Activated T-cell treated with anti-CD3 and anti-CD28 coated beads, Interleukin-2, amount 50 U/mL, for 72 hours (primary cell): ENCODE results near the gene LRIT3. TPM values are rescaled to one million over a fixed set of nuclear protein-coding genes. Genes with fewer than 3 reads are reported as not detected.
"Not testable (repeated sequence)": the region's sequence is repeated elsewhere in the genome, so short reads cannot be mapped to it uniquely, and the experiment has no call there.

Source experiments
- ATAC-seq, 2 donors: fragments of 150-1000 bp; cut with Tn5 transposase; replicated peaks in 1 of 2; 2 replicates each; pipeline ENCODE4 v1.10.0; 2021; ENCODE audit warnings: moderate library complexity in 2 of 2, mild to moderate bottlenecking in 1 of 2
- DNase-seq, 2 donors: peaks; one replicate each; pipeline ENCODE4 v3.0.0; 2021 to 2022; ENCODE audit warnings: mixed read lengths in 1 of 2
- H3K27ac Mint-ChIP-seq: one replicate; pipeline ENCODE4 v1.8.0; 2022; ENCODE audit warnings: mild to moderate bottlenecking, moderate library complexity, mixed read lengths
- H3K27me3 Mint-ChIP-seq: one replicate; pipeline ENCODE4 v1.8.0; 2022; ENCODE audit warnings: low read depth, mixed read lengths
- H3K36me3 Mint-ChIP-seq, 2 donors: one replicate each; pipeline ENCODE4 v1.8.0; 2022; ENCODE audit warnings: mixed read lengths in 2 of 2, mild to moderate bottlenecking in 1 of 2; ENCODE audit not compliant: insufficient read depth in 2 of 2
- H3K4me1 Mint-ChIP-seq: one replicate; pipeline ENCODE4 v1.8.0; 2022; ENCODE audit warnings: low read depth, mixed read lengths
- H3K4me3 Mint-ChIP-seq, 2 donors: one replicate each; pipeline ENCODE4 v1.8.0; 2022; ENCODE audit warnings: mild to moderate bottlenecking in 2 of 2, mixed read lengths in 2 of 2, moderate library complexity in 2 of 2
- H3K9me3 Mint-ChIP-seq, 2 donors: one replicate each; pipeline ENCODE4 v1.8.0; 2022; ENCODE audit warnings: mixed read lengths in 2 of 2
- total RNA-seq, 2 donors: library from RNA; stranded (reverse); gene quantifications; one replicate each; pipeline ENCODE4 v1.2.3, GENCODE V29; 2022

LRIT3 gene
- total RNA-seq, 2 donors from 2014 or later: 0.09 to 0.46 TPM

DNA sequence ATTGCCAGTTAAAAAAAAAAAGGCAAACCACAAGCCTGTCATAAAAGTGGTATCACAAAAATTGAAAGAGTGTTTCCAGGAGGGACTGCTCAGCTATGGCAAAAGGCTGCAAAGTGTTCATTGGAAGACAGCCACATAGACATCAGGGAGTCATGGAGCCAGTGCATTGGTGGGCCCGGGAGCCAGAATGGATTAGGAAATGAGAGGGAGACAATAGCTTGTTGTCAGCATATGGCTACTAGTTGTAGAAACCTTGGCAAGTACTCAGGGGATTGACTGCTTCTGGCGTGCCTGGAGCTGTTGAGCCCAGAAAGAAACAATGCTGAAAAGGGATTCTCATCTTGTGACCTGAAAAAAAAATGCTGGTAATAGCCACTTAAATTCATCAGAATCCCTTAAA is 27.3 kb upstream of the LRIT3 start:
- Mint-ChIP-seq H3K27ac (peak overlapping the region; percentile 54), H3K4me1 (peaks cover 57% of the 10 kb centered on the region), H3K4me3 (peak overlapping the region; percentile 10 to 49), H3K27me3 (no peaks in the 10 kb centered on the region), H3K9me3 (no peaks in the 10 kb centered on the region), H3K36me3 (peaks cover 22 to 42% of the 10 kb centered on the region in 2 donors)
- ATAC-seq: no peak
- no peak for DNase-seq

DNA sequence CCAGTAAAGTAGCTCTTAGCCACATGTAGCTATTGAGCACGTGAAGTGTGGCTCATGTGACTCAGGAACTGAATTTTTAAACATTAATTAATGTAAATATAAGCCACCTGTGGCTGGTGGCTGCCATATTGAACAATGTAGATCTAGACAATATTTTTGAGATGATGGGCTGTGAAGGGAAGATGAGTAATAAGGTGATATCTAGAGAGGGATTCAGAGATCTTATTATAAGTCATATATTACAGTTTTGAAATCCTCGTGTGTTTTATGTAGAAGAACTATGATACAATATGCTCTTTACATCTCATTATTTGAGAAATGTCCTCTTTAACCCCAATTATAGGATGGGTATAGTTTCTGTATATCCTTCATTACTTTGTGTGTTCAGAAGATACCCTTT is 26.7 kb upstream of the LRIT3 start:
- no peaks in the 10 kb centered on the region for H3K9me3 Mint-ChIP-seq
- H3K27ac Mint-ChIP-seq: peak overlapping the region; percentile 29
- H3K36me3 Mint-ChIP-seq: peaks cover 18 to 40% of the 10 kb centered on the region in 2 donors
- H3K4me3 Mint-ChIP-seq: peak overlapping the region; percentile 37 to 51
- peaks cover 56% of the 10 kb centered on the region for H3K4me1 Mint-ChIP-seq
- DNase-seq (no peak), ATAC-seq (peak; percentile 69 to 82)
- no peaks in the 10 kb centered on the region for H3K27me3 Mint-ChIP-seq

DNA sequence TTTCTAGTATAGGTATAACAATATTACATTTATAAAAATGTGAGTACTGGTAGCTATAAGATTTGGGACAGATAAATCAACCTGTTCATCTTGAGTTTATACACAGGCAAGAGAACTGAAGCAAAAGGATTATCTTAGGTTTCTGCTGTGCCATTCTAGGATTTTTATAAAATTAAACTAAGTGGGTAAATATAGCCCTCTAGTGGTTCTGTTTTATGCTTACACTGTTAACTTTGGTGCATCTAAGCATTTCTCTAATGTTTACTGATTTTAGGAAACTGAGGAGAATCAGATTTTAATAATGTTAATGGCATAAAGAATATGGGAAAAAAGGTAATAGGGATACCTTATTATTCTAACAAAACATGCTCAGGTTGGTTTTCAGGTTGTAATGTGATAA is 21.2 kb upstream of the LRIT3 start:
- ATAC-seq (no peak), DNase-seq (no peak)
- Mint-ChIP-seq H3K4me1 (peaks cover under 1% of the 10 kb centered on the region), H3K9me3 (no peaks in the 10 kb centered on the region), H3K27me3 (no peaks in the 10 kb centered on the region), H3K27ac (no peak overlapping the region), H3K36me3 (peaks cover 2 to 8% of the 10 kb centered on the region in 2 donors), H3K4me3 (no peak overlapping the region)

DNA sequence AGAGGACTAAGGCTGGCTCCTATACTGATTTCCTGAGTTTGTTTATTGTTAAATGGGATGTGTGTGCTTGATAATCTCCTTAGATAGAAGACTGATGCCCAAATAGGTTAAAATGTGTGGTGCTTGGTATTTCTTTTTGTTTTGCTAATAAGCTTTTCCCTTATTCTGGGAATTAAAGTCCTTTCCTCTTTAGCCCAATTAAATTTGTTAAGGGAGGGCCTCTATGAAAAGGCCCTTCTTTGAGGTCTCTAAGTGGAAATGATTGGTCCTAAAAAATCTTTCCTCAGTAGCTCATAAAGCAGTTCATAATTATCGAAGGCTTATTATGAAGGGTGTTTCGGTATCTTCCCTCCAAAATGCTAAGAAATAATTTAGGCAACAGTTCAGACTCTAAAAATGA is 20.2 kb upstream of the LRIT3 start, which contains the start of gene RRH:
RRH (plus strand) TSS at position 301 of the 400 bp plus-strand sequence; CDS start at position 357, 56 bp downstream.
- no peak for ATAC-seq
- Mint-ChIP-seq H3K9me3 (no peaks in the 10 kb centered on the region), H3K27me3 (no peaks in the 10 kb centered on the region), H3K4me3 (no peak within 1 kb of the TSS), H3K27ac (peak within 1 kb of the TSS; percentile 20), H3K4me1 (no peaks in the 10 kb centered on the region), H3K36me3 (peaks cover 2 to 6% of the 10 kb centered on the region in 2 donors)
- DNase-seq: no peak

DNA sequence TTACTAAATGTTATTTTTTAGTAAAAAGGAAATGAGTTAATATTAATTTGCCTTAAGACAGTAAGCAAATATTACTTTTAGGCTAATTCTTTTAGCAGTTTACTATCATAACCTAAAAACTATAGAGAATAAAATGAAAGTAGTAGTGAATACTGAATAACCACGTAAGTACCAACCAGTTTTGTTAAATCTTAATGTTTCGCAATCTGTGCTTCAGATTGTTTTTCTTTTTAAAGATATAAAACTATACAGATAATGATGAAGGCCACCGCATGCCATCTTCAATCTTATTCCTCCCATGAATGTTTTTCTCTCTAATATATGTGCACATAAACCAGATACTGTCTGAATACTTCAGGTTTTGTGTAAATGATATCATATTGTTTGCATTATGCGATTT is 14.2 kb upstream of the LRIT3 start:
- Mint-ChIP-seq H3K27ac (no peak overlapping the region), H3K4me3 (no peak overlapping the region), H3K4me1 (no peaks in the 10 kb centered on the region), H3K27me3 (no peaks in the 10 kb centered on the region), H3K36me3 (peaks cover 0 to 7% of the 10 kb centered on the region in 2 donors), H3K9me3 (no peaks in the 10 kb centered on the region)
- DNase-seq (no peak), ATAC-seq (no peak)

DNA sequence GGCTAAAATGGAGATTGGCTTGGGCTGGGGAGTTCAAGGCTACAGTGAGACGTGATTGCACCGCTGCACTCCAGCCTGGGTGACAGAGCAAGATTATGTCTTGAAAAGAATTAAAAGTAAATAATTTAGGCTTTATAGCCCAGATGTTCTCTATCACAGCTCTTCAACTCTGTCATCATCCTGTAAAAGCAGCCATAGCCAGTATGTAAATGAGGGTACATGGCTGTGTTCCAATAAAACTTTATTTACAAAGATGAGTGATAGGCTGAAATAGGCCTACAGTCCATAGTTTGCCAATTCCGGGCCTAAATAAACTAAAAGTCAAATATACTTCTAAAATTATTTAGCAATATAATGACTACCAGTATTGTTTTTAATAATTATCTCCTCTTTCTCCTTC is 10.9 kb upstream of the LRIT3 start:
- Mint-ChIP-seq H3K36me3 (peaks cover 0 to 7% of the 10 kb centered on the region in 2 donors), H3K27ac (no peak overlapping the region), H3K4me1 (no peaks in the 10 kb centered on the region), H3K9me3 (no peaks in the 10 kb centered on the region), H3K4me3 (no peak overlapping the region), H3K27me3 (no peaks in the 10 kb centered on the region)
- ATAC-seq (no peak), DNase-seq (no peak)

DNA sequence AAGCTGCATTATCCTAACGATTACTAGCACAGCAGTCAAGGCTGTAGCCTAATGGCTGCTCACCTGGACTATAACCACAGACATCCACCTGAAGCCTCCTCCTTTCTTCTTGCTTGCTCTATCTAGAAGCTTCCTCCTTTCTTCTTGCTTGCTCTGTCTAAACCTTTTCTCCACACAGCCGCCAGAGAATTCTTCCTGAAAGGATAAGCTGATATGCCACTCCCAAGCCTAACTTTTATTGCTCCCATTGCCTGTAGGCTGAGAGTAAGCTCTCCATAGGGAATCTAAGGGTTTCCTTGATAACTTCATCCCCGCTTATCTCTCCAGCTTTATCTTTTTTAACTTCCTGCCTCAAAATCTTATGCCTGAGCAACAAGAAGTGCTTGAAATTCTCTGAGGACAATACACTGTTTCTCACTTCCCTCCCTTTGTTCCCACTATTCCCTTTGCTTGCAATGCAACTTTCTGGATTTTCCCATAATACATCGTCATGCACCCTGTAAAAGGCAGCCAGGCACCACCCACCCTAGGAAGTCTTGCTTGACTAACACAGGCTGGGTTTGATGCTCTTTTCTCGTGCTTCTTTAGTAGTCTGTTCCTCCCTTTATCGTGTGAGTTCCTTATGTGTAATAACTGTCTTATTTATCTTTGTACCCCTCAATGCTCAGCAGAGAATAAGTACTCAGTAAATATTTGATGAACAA is 1.4 kb upstream of the LRIT3 start:
- ATAC-seq (no peak), DNase-seq (no peak)
- Mint-ChIP-seq H3K9me3 (no peaks in the 10 kb centered on the region), H3K27me3 (no peaks in the 10 kb centered on the region), H3K27ac (no peak overlapping the region), H3K4me3 (no peak overlapping the region), H3K4me1 (no peaks in the 10 kb centered on the region), H3K36me3 (no peaks in the 10 kb centered on the region)

DNA sequence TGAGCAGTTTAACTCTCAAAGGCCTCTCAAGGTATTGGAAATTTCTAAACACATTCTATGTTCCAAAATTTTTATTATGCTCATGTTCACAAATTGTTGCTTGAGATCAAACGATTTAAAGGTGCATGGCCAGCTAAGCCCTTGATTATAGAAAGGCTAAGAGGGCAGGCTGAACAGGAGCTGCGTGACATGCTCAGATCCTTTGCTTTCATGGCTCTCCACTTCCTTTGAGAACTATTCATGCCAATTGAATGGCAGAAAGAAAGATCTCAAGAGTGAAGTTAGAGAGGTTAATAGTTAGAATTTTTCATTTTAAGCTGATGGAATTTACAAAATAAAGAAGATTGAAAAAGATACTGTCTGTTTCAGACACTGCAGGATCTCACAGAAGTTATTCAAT is 594 bp downstream of the LRIT3 start:
- Mint-ChIP-seq H3K4me1 (no peaks in the 10 kb centered on the region), H3K4me3 (no peak overlapping the region), H3K36me3 (peaks cover 0 to 3% of the 10 kb centered on the region in 2 donors), H3K27me3 (no peaks in the 10 kb centered on the region), H3K27ac (no peak overlapping the region), H3K9me3 (peaks cover 2 to 3% of the 10 kb centered on the region in 2 donors)
- no peak for DNase-seq
- no peak for ATAC-seq

DNA sequence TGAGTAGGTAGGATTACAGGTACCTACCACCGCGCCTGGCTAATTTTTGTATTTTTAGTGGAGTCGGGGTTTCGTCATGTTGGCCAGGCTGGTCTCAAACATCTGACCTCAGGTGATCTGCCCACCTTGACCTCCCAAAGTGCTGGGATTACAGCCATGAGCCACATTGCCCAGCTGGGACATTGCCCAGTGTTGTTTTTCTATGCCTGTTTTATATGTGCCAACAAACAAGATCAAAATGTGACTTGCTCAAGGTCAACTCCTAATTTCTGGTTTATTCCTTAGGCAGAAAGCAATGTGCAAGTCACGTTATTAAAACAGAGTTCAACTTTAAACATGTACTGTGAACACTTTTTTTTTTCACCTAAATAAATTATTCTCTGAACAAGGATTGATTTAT is 2.7 kb downstream of the LRIT3 start:
- ATAC-seq (no peak), DNase-seq (no peak)
- Mint-ChIP-seq H3K27ac (no peak overlapping the region), H3K4me1 (no peaks in the 10 kb centered on the region), H3K36me3 (peaks cover under 1 to 3% of the 10 kb centered on the region in 2 donors), H3K4me3 (no peak overlapping the region), H3K27me3 (no peaks in the 10 kb centered on the region), H3K9me3 (peaks cover 3% of the 10 kb centered on the region in 2 donors)

DNA sequence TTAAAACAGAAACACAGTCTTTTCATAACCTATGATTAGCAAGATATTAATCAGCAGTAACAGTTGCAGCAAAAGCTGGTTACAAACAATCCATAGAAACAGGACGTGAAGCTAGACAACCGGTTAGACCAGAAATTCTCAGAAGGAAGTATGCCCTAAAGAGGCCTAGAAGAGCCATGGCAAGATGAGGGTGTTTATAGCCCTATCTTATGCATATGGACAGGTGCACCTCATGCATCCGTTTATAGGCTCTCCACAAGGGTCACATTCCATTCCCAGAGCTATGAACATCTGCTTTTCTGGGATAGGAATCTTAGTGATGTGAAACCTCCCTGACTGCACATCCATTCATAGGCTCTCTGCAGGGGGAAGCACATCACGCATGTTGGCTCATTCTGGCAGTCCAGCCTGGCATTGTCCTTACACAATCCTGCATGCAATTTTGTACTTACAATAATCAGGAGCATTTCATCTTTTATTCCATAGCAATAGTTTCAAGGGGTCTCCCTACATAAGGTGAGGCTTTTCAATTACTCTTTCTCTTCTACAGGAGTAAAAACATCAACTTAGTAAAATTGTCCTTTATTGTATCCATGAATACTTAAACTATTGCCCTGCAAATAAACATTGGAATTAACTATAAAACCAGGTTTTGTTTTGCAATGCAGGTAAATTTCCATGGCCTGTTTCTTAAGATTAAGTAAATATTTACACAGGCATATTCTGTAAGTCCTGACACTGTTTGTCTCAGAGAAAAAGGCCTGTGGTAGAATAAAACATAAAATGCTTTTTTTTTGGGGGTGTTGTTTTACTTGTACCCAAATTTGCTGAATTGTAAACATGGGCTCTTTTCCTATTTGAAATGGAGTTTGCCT is 11.8 kb downstream of the LRIT3 start:
- ATAC-seq, DNase-seq, H3K27ac Mint-ChIP-seq, H3K27me3 Mint-ChIP-seq, H3K4me1 Mint-ChIP-seq, H3K36me3 Mint-ChIP-seq, H3K4me3 Mint-ChIP-seq: not testable (repeated sequence)
- H3K9me3 Mint-ChIP-seq: peaks cover 4 to 15% of the 10 kb centered on the region in 2 donors

DNA sequence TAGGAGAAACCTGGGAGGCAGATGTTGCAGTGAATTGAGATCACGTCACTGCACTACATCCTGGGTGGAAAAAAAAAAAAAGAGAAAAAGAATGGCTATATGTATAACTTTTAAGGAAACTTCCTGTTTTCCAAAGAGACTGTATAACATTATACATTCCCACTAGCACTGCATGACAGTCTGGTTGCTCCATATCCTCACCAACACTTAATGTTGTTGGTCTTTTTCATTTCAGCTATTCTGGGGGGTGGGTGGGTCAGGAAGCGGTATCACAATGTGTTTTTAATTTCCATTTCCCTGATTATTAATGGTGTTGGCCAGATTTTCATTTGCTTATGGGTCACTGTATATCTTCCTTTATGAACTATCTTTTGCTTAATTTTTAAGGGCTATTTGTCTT is 13.4 kb downstream of the LRIT3 start:
- no peak for ATAC-seq
- H3K27me3 Mint-ChIP-seq: no peaks in the 10 kb centered on the region
- peaks cover under 1 to 3% of the 10 kb centered on the region in 2 donors for H3K36me3 Mint-ChIP-seq
- peaks cover 2 to 13% of the 10 kb centered on the region in 2 donors for H3K9me3 Mint-ChIP-seq
- H3K4me1 Mint-ChIP-seq: no peaks in the 10 kb centered on the region
- DNase-seq: no peak
- H3K4me3 Mint-ChIP-seq: no peak overlapping the region
- no peak overlapping the region for H3K27ac Mint-ChIP-seq

DNA sequence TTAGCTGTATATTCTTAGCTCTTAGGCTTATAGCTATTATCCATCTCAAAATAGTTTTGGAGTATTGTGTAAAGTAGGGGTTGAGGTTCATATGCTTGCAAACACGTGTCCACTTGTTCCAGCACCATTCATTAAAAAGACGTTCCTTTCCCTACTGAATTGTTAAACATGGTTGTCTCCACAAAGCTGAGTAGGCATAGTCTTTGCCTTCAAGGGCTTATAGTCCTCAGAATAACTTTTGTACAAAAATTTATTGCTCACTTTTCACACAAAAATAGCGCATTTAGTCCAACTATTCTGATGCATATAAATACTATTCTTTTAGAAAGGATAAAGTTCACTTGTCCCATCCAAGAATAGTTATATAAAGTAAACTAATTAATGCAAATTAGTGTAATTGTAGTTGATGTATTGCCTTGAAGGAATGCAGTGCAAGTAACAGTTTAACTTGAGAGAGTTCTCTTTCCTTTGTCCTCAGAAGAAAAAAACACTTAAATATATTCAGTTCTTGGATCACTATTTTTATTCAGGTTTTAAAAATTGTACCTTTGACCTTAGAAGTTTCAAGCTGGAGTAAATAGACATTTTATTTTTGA is 14.1 kb downstream of the LRIT3 start:
- H3K27me3 Mint-ChIP-seq: no peaks in the 10 kb centered on the region
- DNase-seq: no peak
- no peak for ATAC-seq
- no peaks in the 10 kb centered on the region for H3K4me1 Mint-ChIP-seq
- peaks cover 0 to 3% of the 10 kb centered on the region in 2 donors for H3K36me3 Mint-ChIP-seq
- H3K4me3 Mint-ChIP-seq: no peak overlapping the region
- H3K9me3 Mint-ChIP-seq: peaks cover 2 to 13% of the 10 kb centered on the region in 2 donors
- no peak overlapping the region for H3K27ac Mint-ChIP-seq

DNA sequence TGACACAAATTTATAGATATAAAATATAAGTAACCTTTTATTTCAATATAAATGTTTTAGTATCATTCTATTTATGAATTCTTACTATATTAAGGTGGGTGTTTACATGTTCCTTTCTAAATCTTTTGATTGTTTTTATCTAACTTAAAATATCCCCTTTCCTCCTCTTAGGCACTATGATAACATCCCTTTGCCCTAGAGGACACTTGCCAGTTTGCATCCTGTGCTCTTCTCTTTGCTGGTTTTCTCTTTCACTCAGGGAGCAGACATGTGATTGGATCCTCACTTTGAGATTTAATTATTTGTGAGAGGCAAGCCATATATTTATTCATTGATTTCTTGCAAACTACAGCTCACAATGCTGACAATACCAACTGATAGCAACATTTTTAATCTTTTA is 16.2 kb downstream of the LRIT3 start:
- H3K27me3 Mint-ChIP-seq: no peaks in the 10 kb centered on the region
- peaks cover 2% of the 10 kb centered on the region in 2 donors for H3K9me3 Mint-ChIP-seq
- ATAC-seq (no peak), DNase-seq (no peak)
- H3K27ac Mint-ChIP-seq: no peak overlapping the region
- H3K36me3 Mint-ChIP-seq: peaks cover 0 to 3% of the 10 kb centered on the region in 2 donors
- no peak overlapping the region for H3K4me3 Mint-ChIP-seq
- no peaks in the 10 kb centered on the region for H3K4me1 Mint-ChIP-seq
